Spleen (tissue), 7 donors: ENCODE results near the gene COL2A1.
A peak's percentile ranks its signal among the peaks of the same experiment; 100 is the strongest.

Experiments
- POLR2A ChIP-seq, 3 donors: fragments of 450-650 bp; IDR thresholded peaks; one replicate each; pipeline ENCODE4 v1.5.1; 2017; ENCODE audit warnings: antibody characterized with exemption in 3 of 3, mild to moderate bottlenecking in 1 of 3
- POLR2AphosphoS5 ChIP-seq, 3 donors: sonication (generic); formaldehyde crosslinking; IDR thresholded peaks; one replicate each; pipeline ENCODE4 v1.5.1; 2017; ENCODE audit warnings: antibody characterized with exemption in 3 of 3
- TF ChIP-seq, protein P1 (sequence below), 11 experiments: fragments of 200-600 bp in 7 of 11; fragments of 450-650 bp in 4 of 11; sonication (generic) in 4 of 11; IDR thresholded peaks in 8 of 11; conservative IDR thresholded peaks in 3 of 11; 1 replicate in 7 of 11; 2 replicates in 4 of 11; pipeline versions ENCODE4 v1.4.0 to v1.8.0; 2016 to 2021; ENCODE audit warnings: antibody characterized with exemption in 11 of 11, inconsistent platforms in 4 of 11, mild to moderate bottlenecking in 1 of 11
- donor health status: DM: no; HTN: no; CAD: no; lungs with moderate emphysema.
- donor health status: DM: no; HTN: no; CAD: no.
- donor health status: DM: no; HTN: no; CAD: no.

- TF ChIP-seq, protein P1, sequence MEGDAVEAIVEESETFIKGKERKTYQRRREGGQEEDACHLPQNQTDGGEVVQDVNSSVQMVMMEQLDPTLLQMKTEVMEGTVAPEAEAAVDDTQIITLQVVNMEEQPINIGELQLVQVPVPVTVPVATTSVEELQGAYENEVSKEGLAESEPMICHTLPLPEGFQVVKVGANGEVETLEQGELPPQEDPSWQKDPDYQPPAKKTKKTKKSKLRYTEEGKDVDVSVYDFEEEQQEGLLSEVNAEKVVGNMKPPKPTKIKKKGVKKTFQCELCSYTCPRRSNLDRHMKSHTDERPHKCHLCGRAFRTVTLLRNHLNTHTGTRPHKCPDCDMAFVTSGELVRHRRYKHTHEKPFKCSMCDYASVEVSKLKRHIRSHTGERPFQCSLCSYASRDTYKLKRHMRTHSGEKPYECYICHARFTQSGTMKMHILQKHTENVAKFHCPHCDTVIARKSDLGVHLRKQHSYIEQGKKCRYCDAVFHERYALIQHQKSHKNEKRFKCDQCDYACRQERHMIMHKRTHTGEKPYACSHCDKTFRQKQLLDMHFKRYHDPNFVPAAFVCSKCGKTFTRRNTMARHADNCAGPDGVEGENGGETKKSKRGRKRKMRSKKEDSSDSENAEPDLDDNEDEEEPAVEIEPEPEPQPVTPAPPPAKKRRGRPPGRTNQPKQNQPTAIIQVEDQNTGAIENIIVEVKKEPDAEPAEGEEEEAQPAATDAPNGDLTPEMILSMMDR (IDR thresholded peaks at IDR 0.05 in 8 of 11, conservative IDR thresholded peaks at IDR 0.05 in 3 of 11), result no peak
- no peak for TF ChIP-seq POLR2A (IDR thresholded peaks at IDR 0.05)
- TF ChIP-seq POLR2AphosphoS5 (IDR thresholded peaks at IDR 0.05), result peak in 1 of 3 donors; percentile 59
Observed at GRCh38 chr12:47955059-47955458, 49.2 kb downstream of the COL2A1 start.
